Activated T-helper 1 cell treated with anti-CD3 and anti-CD28 coated beads, Interleukin-12 subunit alpha, Interleukin-12 subunit beta, Interleukin-2, Interleukin-4 antibody, amounts not matched to agents 30 ng/mL and 10 ng/mL and 1 ng/mL, durations not matched to agents 14 hours and 24 hours and 36 hours (primary cell): ENCODE data around the gene AMER1. TPM values are rescaled to one million over a fixed set of nuclear protein-coding genes. Genes with fewer than 3 reads are reported as not detected.
"Not testable (repeated sequence)": the region's sequence is repeated elsewhere in the genome, so short reads cannot be mapped to it uniquely, and the experiment has no call there.

Source experiments
- DNase-seq: peaks from one replicate; pipeline ENCODE4 v3.0.0; 2021; ENCODE audit warnings: low spot score
- H3K27ac Mint-ChIP-seq: one replicate; pipeline ENCODE4 v1.8.0; 2021; ENCODE audit warnings: mild to moderate bottlenecking, mixed read lengths
- H3K27me3 Mint-ChIP-seq: one replicate; pipeline ENCODE4 v1.8.0; 2022; ENCODE audit warnings: mild to moderate bottlenecking, moderate library complexity, mixed read lengths; ENCODE audit not compliant: insufficient read depth
- H3K36me3 Mint-ChIP-seq: one replicate; pipeline ENCODE4 v1.8.0; 2021; ENCODE audit warnings: low read depth, mixed read lengths
- H3K4me1 Mint-ChIP-seq: one replicate; pipeline ENCODE4 v1.8.0; 2021; ENCODE audit warnings: low read depth, mixed read lengths
- H3K4me3 Mint-ChIP-seq: one replicate; pipeline ENCODE4 v1.8.0; 2021; ENCODE audit warnings: mild to moderate bottlenecking, moderate library complexity, mixed read lengths
- H3K9me3 Mint-ChIP-seq: one replicate; pipeline ENCODE4 v1.8.0; 2021; ENCODE audit warnings: mixed read lengths
- intact Hi-C: fragments of 100-400 bp; cut with micrococcal nuclease; formaldehyde crosslinking; loops from one replicate; pipeline ENCODE4 v1.15.1; 2024
- total RNA-seq: library from RNA; stranded (reverse); gene quantifications from 2 replicates; pipeline ENCODE4 v1.2.3, GENCODE V29; 2022

AMER1 gene
- total RNA-seq = 6.7 and 7.1 TPM in 2 replicates

DNA sequence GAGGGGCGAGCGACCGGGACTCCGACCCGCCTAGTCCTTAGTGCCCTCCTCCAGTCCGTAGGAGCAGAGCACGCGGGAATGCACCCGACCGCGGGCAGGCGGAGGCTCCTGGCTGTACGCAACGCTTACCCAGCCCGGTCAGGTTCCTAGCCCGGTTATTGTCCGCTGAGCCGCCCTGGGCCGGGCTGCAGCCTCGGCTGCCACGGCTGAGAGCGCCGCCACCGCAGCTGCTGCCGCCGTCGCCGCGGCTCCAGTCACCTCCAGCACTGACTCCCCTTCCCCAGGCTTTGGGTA is at the start of gene AMER1:
Gene AMER1, minus strand, starts transcription at position 268 of the 294 bp plus-strand sequence. CDS start 12,422 bp downstream, outside the sequence.
- no peak for DNase-seq
- Mint-ChIP-seq H3K4me3 (peak within 1 kb of the TSS; percentile 86), H3K27ac (peak within 1 kb of the TSS; percentile 87), H3K9me3 (no peaks in the 10 kb centered on the region), H3K36me3 (no peaks in the 10 kb centered on the region), H3K27me3 (no peaks in the 10 kb centered on the region), H3K4me1 (peaks cover 10% of the 10 kb centered on the region)
- intact Hi-C loops = loop anchor here (1.0 to 5.0 kb wide), 8 partner anchors 190 to 1327 kb away; partner anchors contain the start of genes LAS1L, MTMR8, SPIN4 and ZC4H2

DNA sequence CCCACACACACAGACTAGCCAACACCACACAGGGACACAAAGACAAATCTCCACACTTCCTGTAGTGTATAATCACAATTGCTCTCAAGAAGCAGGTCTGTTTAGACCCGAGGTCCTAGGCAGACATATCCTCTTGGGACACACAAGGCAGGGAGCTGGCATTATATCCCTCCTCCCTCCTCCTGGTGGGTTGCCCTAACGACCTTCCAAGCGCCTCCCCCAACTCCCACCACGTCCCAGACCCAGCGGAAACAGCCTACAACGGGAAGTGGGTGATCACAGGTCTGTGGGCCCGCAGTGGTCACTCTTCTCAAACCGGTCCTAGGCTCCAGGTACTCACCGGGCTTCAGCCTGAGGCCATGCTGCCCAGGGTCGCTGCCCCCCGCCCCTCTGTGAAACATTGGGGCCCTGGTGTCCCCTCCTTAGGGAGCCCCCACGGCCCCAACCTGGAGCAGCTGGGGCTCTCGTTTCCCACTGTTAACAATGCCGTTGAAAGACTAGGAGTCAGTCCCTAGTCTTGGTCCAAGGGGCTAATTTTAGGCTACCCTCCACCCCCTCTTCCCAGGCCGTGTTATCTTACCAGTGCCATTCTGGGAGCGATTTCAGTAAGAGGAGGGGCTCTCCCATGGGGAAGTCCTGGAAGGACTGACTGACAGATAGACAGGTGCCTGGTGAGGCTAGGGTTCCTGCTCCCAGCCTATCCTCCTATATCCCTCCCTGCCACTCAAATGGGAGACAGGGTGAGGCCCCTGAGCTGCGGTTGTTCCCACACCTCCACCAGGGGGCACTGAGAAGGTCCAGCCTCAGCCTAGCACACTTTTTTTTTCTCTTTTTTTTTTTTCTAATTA is 24.8 kb upstream of the AMER1 start, which contains the start of gene ASB12:
Gene ASB12, minus strand, starts transcription at position 485 of the 848 bp plus-strand sequence. CDS start 4,957 bp downstream, outside the sequence.
- no peaks in the 10 kb centered on the region for H3K9me3 Mint-ChIP-seq
- no peaks in the 10 kb centered on the region for H3K4me1 Mint-ChIP-seq
- no peaks in the 10 kb centered on the region for H3K27me3 Mint-ChIP-seq
- DNase-seq = no peak
- H3K27ac Mint-ChIP-seq = no peak within 1 kb of the TSS
- intact Hi-C loops = no loop called here
- H3K36me3 Mint-ChIP-seq = no peaks in the 10 kb centered on the region
- H3K4me3 Mint-ChIP-seq = no peak within 1 kb of the TSS

DNA sequence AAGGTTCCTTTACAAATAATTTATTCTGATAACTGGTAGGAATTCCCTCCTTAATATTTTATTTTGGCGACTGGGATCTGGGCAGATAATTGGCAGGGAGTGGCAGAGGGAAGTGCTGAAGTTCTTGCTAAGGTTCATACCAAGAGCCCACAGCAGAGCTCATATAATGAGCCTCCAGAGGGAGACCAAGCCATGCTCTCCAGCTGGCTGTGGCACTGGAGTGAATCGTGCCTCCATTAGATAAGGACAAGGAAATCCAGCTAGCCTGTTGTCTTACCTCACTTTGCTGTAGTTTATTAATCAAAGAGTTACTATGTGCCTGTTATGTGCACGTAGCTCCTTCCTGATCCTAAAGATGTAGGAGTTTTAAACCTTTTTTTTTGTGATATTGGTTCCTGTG is 23.6 kb upstream of the AMER1 start:
- H3K4me1 Mint-ChIP-seq = no peaks in the 10 kb centered on the region
- intact Hi-C loops = no loop called here
- H3K27me3 Mint-ChIP-seq = no peaks in the 10 kb centered on the region
- H3K4me3 Mint-ChIP-seq = no peak overlapping the region
- no peaks in the 10 kb centered on the region for H3K9me3 Mint-ChIP-seq
- H3K27ac Mint-ChIP-seq = no peak overlapping the region
- no peaks in the 10 kb centered on the region for H3K36me3 Mint-ChIP-seq
- DNase-seq = no peak

DNA sequence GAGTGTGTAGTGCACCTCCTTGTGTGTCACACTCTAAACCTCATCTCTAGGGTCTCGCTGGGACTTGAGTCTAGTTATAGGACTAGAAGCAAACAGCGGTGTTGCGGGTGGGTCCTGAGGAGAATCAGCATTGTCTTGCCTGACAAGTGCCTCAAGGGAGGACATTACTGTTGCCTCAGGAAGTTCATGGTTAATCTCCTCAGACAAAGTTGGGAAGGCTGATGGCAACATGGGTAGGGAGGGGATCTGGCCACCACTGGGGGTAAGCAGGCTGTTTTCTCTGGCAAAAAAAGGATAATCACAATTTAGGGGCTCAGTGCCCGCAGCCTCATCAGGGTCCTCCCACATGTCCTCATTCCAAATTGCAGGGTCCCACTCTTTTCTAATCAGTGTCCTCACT is 12.5 kb upstream of the AMER1 start:
- intact Hi-C loops = no loop called here
- H3K4me1 Mint-ChIP-seq = no peaks in the 10 kb centered on the region
- no peaks in the 10 kb centered on the region for H3K36me3 Mint-ChIP-seq
- H3K9me3 Mint-ChIP-seq = no peaks in the 10 kb centered on the region
- H3K27ac Mint-ChIP-seq = no peak overlapping the region
- H3K27me3 Mint-ChIP-seq = peaks cover 3% of the 10 kb centered on the region
- no peak for DNase-seq
- H3K4me3 Mint-ChIP-seq = no peak overlapping the region

DNA sequence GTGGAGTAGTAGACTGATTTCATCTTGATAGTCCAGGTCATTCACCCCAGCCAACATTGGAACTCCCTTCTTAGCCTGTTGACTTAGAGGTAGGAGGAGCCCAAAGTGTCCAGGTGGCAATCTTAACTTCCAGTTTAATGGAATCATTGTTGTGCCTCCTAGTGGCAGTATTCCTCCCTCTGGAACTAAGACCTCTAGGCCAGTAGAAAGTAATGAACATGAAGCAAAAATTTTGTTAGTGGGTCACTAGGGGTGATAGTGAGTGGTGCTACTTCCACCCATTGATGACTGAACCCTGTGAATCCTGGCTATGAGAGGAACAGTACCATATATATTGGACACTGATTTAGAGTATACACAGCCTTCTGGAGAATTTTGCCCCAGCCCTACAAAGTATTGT is 8.5 kb upstream of the AMER1 start:
- H3K4me3 Mint-ChIP-seq, H3K9me3 Mint-ChIP-seq, H3K27ac Mint-ChIP-seq, intact Hi-C loops, H3K36me3 Mint-ChIP-seq, H3K4me1 Mint-ChIP-seq, DNase-seq, H3K27me3 Mint-ChIP-seq: not testable (repeated sequence)

- no peak for DNase-seq
- H3K9me3 Mint-ChIP-seq = no peaks in the 10 kb centered on the region
- H3K36me3 Mint-ChIP-seq = no peaks in the 10 kb centered on the region
- intact Hi-C loops = loop anchor here (5.0 kb wide), 3 partner anchors 771 to 1326 kb away; partner anchors contain the start of genes LAS1L, SPIN4 and ZC4H2
- peaks cover 10% of the 10 kb centered on the region for H3K4me1 Mint-ChIP-seq
- peak overlapping the region; percentile 85 for H3K4me3 Mint-ChIP-seq
- peak overlapping the region; percentile 87 for H3K27ac Mint-ChIP-seq
- H3K27me3 Mint-ChIP-seq = no peaks in the 10 kb centered on the region
Measured at GRCh38 chrX:64206556-64207162, 1.2 kb upstream of the AMER1 start.

GRCh38 chrX:64205735-64206501 is 410 bp upstream of the AMER1 start:
- peaks cover 10% of the 10 kb centered on the region for H3K4me1 Mint-ChIP-seq
- peak overlapping the region; percentile 85 for H3K4me3 Mint-ChIP-seq
- DNase-seq = peak; percentile 86
- peak overlapping the region; percentile 87 for H3K27ac Mint-ChIP-seq
- H3K27me3 Mint-ChIP-seq = no peaks in the 10 kb centered on the region
- no peaks in the 10 kb centered on the region for H3K9me3 Mint-ChIP-seq
- intact Hi-C loops = loop anchor here (1.0 to 5.0 kb wide), 8 partner anchors 189 to 1326 kb away; partner anchors contain the start of genes LAS1L, MTMR8, SPIN4 and ZC4H2
- H3K36me3 Mint-ChIP-seq = no peaks in the 10 kb centered on the region

DNA sequence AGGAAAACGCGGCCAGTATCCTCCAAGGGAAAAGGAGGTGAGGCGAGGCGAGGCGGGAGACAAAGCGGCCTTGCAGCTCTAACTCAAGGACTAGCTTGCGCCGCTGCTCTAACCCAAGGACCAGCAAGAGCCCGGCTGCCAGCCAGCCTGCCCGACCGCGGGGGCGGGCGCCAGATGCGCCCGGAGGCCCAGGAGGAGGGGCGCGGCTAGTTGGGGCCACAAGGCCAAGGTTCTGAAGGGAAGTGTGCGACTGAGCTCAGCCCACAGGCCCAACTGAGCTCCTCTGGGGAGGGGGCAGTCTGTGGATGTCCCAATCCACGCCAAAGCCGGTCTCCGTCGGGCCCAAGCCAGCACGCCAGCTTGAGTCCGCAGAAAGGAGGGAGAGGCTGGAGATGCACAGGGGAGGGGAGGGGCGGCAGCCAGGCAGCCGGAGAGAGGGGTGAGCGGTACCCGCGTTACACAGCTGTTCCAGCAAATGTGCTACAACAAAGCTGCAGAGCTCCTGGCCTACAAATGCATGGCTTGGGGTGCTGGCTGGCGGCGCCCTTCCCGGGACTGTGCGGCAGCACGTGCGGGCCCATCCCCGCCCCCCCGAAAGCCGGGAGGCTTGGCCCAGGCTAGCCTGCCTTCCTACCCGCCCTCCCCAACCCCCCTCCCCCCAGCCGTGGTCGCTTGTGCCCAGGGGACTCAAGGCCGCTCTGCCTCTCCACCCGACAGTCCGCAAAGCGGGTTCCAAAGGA is 637 bp downstream of the AMER1 start:
- intact Hi-C loops = loop anchor here (1.0 to 5.0 kb wide), 8 partner anchors 190 to 1327 kb away; partner anchors contain the start of genes LAS1L, MTMR8, SPIN4 and ZC4H2
- Mint-ChIP-seq H3K27ac (peak overlapping the region; percentile 40), H3K4me1 (peaks cover 10% of the 10 kb centered on the region), H3K4me3 (peak overlapping the region; percentile 86), H3K36me3 (no peaks in the 10 kb centered on the region), H3K9me3 (no peaks in the 10 kb centered on the region), H3K27me3 (no peaks in the 10 kb centered on the region)
- DNase-seq = peak; percentile 2

GRCh38 chrX:64204252-64204651 is 1.3 kb downstream of the AMER1 start:
- Mint-ChIP-seq H3K27ac (peak overlapping the region; percentile 40), H3K36me3 (no peaks in the 10 kb centered on the region), H3K4me1 (peaks cover 10% of the 10 kb centered on the region)

DNA sequence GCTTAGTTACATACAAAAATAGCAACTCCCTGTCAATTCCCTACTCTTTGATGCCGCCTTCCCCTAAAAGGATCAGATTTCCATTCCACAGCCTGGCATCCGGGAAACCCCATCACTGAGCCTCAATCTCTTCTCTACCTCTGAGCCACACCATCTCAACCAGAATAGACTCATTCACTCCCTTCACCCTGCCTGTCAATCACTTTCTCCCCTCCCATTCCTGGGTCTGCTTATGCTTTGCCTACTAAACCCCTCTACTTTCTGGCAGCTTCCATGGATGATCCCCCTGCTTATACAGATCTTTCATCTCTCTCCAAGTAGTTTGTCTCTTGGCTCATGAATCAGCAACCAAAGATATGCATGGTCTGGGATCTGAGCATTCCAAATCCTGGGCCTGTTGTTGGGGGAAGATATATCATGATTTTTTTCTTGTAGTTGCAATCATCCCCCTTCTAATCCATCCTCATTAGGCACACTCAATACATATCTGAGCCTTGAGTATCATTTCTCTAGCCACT is 2.6 kb downstream of the AMER1 start:
- Mint-ChIP-seq H3K27ac (no peak overlapping the region), H3K9me3 (no peaks in the 10 kb centered on the region), H3K4me3 (no peak overlapping the region), H3K36me3 (no peaks in the 10 kb centered on the region), H3K4me1 (peaks cover 10% of the 10 kb centered on the region), H3K27me3 (no peaks in the 10 kb centered on the region)
- no peak for DNase-seq
- intact Hi-C loops = no loop called here

More at GRCh38 chrX:64204252-64204651, 1.3 kb downstream of the AMER1 start:
- intact Hi-C loops = loop anchor here (2.0 kb wide), 1 partner anchor 449 kb away; a partner anchor contains a TSS
- H3K27me3 Mint-ChIP-seq = no peaks in the 10 kb centered on the region
- no peaks in the 10 kb centered on the region for H3K9me3 Mint-ChIP-seq
- peak overlapping the region; percentile 86 for H3K4me3 Mint-ChIP-seq
- DNase-seq = no peak

DNA sequence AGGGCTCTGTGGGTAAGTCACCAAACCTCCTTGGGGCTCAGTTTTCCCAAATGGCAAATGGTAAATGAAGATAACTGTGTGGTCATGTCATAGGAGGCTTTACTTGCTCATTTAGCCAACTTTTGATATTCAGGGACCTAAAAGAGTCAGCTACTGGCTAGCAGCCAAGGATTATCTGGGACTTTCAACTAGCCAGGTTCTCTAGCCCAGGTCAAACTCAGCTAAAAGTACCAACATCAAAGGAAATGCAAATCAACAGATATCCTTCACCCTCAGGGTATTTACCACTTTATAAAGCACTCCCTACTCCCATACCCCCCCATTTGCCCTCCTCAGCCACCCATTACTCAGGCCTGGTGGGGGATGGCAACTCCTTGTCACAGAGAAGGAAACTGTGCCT is 7.5 kb downstream of the AMER1 start:
- DNase-seq = no peak
- Mint-ChIP-seq H3K36me3 (no peaks in the 10 kb centered on the region), H3K4me3 (no peak overlapping the region), H3K9me3 (no peaks in the 10 kb centered on the region), H3K27ac (no peak overlapping the region), H3K27me3 (no peaks in the 10 kb centered on the region), H3K4me1 (peaks cover 5% of the 10 kb centered on the region)
- intact Hi-C loops = no loop called here

DNA sequence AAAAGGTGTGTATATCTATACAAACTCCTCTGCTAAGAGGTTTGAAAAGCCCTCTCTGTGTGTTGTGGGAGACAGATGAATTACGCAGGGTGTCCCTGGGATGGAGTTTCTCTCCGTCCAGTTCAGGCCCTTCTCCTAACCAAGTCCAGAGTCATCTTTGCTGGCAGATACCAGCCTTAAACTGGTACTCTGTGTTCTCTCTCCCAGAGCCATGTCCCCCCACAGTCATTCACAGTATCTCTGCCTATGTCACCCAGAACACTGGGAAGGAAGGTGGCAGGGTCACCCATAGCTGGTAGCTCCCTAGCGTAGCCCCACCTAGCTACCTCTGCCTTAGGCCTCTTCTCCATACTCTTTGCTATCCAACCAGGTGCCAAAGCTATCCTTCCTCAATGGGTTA is 8.9 kb downstream of the AMER1 start:
- no peaks in the 10 kb centered on the region for H3K27me3 Mint-ChIP-seq
- DNase-seq = no peak
- no peak overlapping the region for H3K4me3 Mint-ChIP-seq
- no peak overlapping the region for H3K27ac Mint-ChIP-seq
- H3K36me3 Mint-ChIP-seq = peaks cover 5% of the 10 kb centered on the region
- H3K9me3 Mint-ChIP-seq = no peaks in the 10 kb centered on the region
- H3K4me1 Mint-ChIP-seq = no peaks in the 10 kb centered on the region
- intact Hi-C loops = no loop called here
